Cerebellar cortex (tissue), 1 donor: ENCODE measurements around the gene ADPRH.

Experiments used
- DNase-seq: peaks from one replicate; pipeline ENCODE4 v3.0.0-alpha.2; 2015; ENCODE audit warnings: low spot score

Gene ADPRH

GRCh38 chr3:119598410-119599098, 19.3 kb downstream of the ADPRH start:
- no peak for DNase-seq

GRCh38 chr3:119599558-119600174, 20.4 kb downstream of the ADPRH start:
- no peak for DNase-seq

- no peak for DNase-seq
Observed at GRCh38 chr3:119600732-119601131, 21.4 kb downstream of the ADPRH start.

GRCh38 chr3:119601154-119601553, 21.9 kb downstream of the ADPRH start:
- no peak for DNase-seq

GRCh38 chr3:119602676-119603075, 23.4 kb downstream of the ADPRH start:
- no peak for DNase-seq

- DNase-seq: no peak
Observed at GRCh38 chr3:119604878-119605277, 25.6 kb downstream of the ADPRH start.

GRCh38 chr3:119608405-119609000, 29.2 kb downstream of the ADPRH start:
- no peak for DNase-seq

- no peak for DNase-seq
Observed at GRCh38 chr3:119609301-119609700, 30.0 kb downstream of the ADPRH start.

- DNase-seq: no peak
Observed at GRCh38 chr3:119611664-119612063, 32.4 kb downstream of the ADPRH start.

GRCh38 chr3:119613201-119613600, 33.9 kb downstream of the ADPRH start:
- DNase-seq: no peak

- DNase-seq: no peak
Observed at GRCh38 chr3:119613872-119614271, 34.6 kb downstream of the ADPRH start.

GRCh38 chr3:119616056-119616455, 36.8 kb downstream of the ADPRH start:
- no peak for DNase-seq

GRCh38 chr3:119619094-119619493, 39.8 kb downstream of the ADPRH start:
- DNase-seq: no peak

- no peak for DNase-seq
Observed at GRCh38 chr3:119620899-119621298, 41.6 kb downstream of the ADPRH start.

GRCh38 chr3:119624002-119624720, 44.9 kb downstream of the ADPRH start:
- DNase-seq: no peak

GRCh38 chr3:119625451-119626153, 46.3 kb downstream of the ADPRH start:
- no peak for DNase-seq

GRCh38 chr3:119626196-119626595, 46.9 kb downstream of the ADPRH start:
- DNase-seq: no peak

- no peak for DNase-seq
Observed at GRCh38 chr3:119627461-119627860, 48.2 kb downstream of the ADPRH start.

- no peak for DNase-seq
Observed at GRCh38 chr3:119628390-119628789, 49.1 kb downstream of the ADPRH start.

- no peak for DNase-seq
Observed at GRCh38 chr3:119628816-119629445, 49.6 kb downstream of the ADPRH start.

GRCh38 chr3:119630128-119630879, 51.0 kb downstream of the ADPRH start:
- DNase-seq: no peak
